HepG2 (cell line): ENCODE measurements around the gene PHKG2. TPM values are rescaled to one million over a fixed set of nuclear protein-coding genes. Genes with fewer than 3 reads are reported as not detected.

Experiments used
- ADNP ChIP-seq: sonication (generic); formaldehyde crosslinking; IDR thresholded peaks from 2 replicates; pipeline ENCODE4 v1.4.0; 2020; ENCODE audit warnings: missing genetic modification reagents
- ARID2 ChIP-seq: sonication (generic); formaldehyde crosslinking; IDR thresholded peaks from 2 replicates; pipeline ENCODE4 v1.8.1; 2022; ENCODE audit warnings: mild to moderate bottlenecking, missing genetic modification reagents, borderline replicate concordance
- KIAA2018 ChIP-seq: sonication (generic); formaldehyde crosslinking; IDR thresholded peaks from 2 replicates; pipeline ENCODE4 v1.5.0; 2020; ENCODE audit warnings: mild to moderate bottlenecking, missing genetic modification reagents, borderline replicate concordance
- MEIS1 ChIP-seq: sonication (generic); formaldehyde crosslinking; IDR thresholded peaks from 2 replicates; pipeline ENCODE4 v1.9.0; 2021; ENCODE audit warnings: mild to moderate bottlenecking, missing genetic modification reagents, moderate library complexity, borderline replicate concordance
- RBM39 ChIP-seq: fragments of 200-400 bp; formaldehyde crosslinking; IDR thresholded peaks from one replicate; pipeline ENCODE4 v1.6.1; 2018; ENCODE audit warnings: antibody characterized with exemption, mild to moderate bottlenecking, low read depth, low read length; ENCODE audit not compliant: poor library complexity, severe bottlenecking
- YEATS2 ChIP-seq: sonication (generic); formaldehyde crosslinking; IDR thresholded peaks from 2 replicates; pipeline ENCODE4 v1.4.0; 2020; ENCODE audit warnings: missing genetic modification reagents, borderline replicate concordance
- ZMAT5 ChIP-seq: sonication (generic); formaldehyde crosslinking; IDR thresholded peaks from 2 replicates; pipeline ENCODE4 v1.5.0; 2020; ENCODE audit warnings: mild to moderate bottlenecking, low read depth, missing genetic modification reagents, borderline replicate concordance
- ZNF33A ChIP-seq: sonication (generic); formaldehyde crosslinking; IDR thresholded peaks from 2 replicates; pipeline ENCODE4 v1.5.1; 2020; ENCODE audit warnings: missing genetic modification reagents, mild to moderate bottlenecking, moderate library complexity, borderline replicate concordance
- ZNF33B ChIP-seq: sonication (generic); formaldehyde crosslinking; IDR thresholded peaks from 2 replicates; pipeline ENCODE4 v1.5.1; 2020; ENCODE audit warnings: mild to moderate bottlenecking, missing genetic modification reagents
- ZNF44 ChIP-seq: sonication (generic); formaldehyde crosslinking; IDR thresholded peaks from 2 replicates; pipeline ENCODE4 v1.5.1; 2020; ENCODE audit warnings: mild to moderate bottlenecking, missing genetic modification reagents
- ZNF562 ChIP-seq: sonication (generic); formaldehyde crosslinking; IDR thresholded peaks from 2 replicates; pipeline ENCODE4 v1.8.0; 2022; ENCODE audit warnings: missing genetic modification reagents, borderline replicate concordance
- ZNF569 ChIP-seq: sonication (generic); formaldehyde crosslinking; IDR thresholded peaks from 2 replicates; pipeline ENCODE4 v1.5.0; 2020; ENCODE audit warnings: mild to moderate bottlenecking, missing genetic modification reagents, moderate library complexity, borderline replicate concordance
- ZNF614 ChIP-seq: IDR thresholded peaks from 2 replicates; pipeline ENCODE4 v1.6.1; 2018; ENCODE audit warnings: missing biosample characterization, missing genetic modification reagents, inconsistent platforms, borderline replicate concordance
- ZNF710 ChIP-seq: sonication (generic); formaldehyde crosslinking; IDR thresholded peaks from 2 replicates; pipeline ENCODE4 v1.5.0; 2020; ENCODE audit warnings: mild to moderate bottlenecking, missing genetic modification reagents, borderline replicate concordance
- ZNF713 ChIP-seq: sonication (generic); formaldehyde crosslinking; IDR thresholded peaks from 2 replicates; pipeline ENCODE4 v1.4.0; 2020; ENCODE audit warnings: mild to moderate bottlenecking, missing genetic modification reagents
- polyA plus RNA-seq, 8 experiments: library from polyadenylated mRNA; depleted of rRNA in 3 of 8; stranded (reverse) in 7 of 8; unstranded in 1 of 8; fragments of >200 nt; fragmentation: Illumina TruSeq in 4 of 8; extraction: Trizol in 4 of 8; gene quantifications; 2 replicates each; pipeline versions ENCODE4 v1.2.1 to v1.2.3, GENCODE V29; 2011 to 2016; ENCODE audit warnings: low read depth in 4 of 8, missing spikeins in 1 of 8, mixed read lengths in 1 of 8; ENCODE audit not compliant: insufficient read depth in 1 of 8
- total RNA-seq, 5 experiments: library from RNA; depleted of rRNA; stranded (reverse); fragments of >200 nt; fragmentation: Illumina TruSeq; extraction: Trizol; gene quantifications; 2 replicates each; pipeline ENCODE4 v1.2.3, GENCODE V29; 2016; ENCODE audit warnings: low read depth in 1 of 5

The PHKG2 gene
- total and polyA plus RNA-seq, 2 of the 13 experiments (the other 11 are each of a cell fraction or from before 2014, with no cell fraction given): 37.4 to 42.1 TPM

- TF ChIP-seq KIAA2018 (CRISPR knock-in tag) (no peak), YEATS2 (peak; percentile 91), ZNF710 (CRISPR knock-in tag) (no peak; the same call in 1 of the 2 replicates), MEIS1 (peak; percentile 85; the same call in 1 of the 2 replicates), ZNF562 (no peak), ZNF33B (no peak), ZMAT5 (CRISPR knock-in tag) (no peak), ZNF44 (CRISPR knock-in tag) (no peak), ZNF569 (no peak), ADNP (CRISPR knock-in tag) (no peak), RBM39 (peak; percentile 54), ZNF614 (no peak; the same call in 1 of the 2 replicates), ZNF713 (CRISPR knock-in tag) (no peak), ARID2 (CRISPR knock-in tag) (peak; percentile 32; the same call in 1 of the 2 replicates), ZNF33A (no peak)
Observed at GRCh38 chr16:30761928-30762902, 14.0 kb downstream of the PHKG2 start, which contains the start of the genes CFAP119 and RNF40 (continued).
